Endothelial cell (in vitro differentiated cells): ENCODE data around the gene ATPAF2. TPM values are rescaled to one million over a fixed set of nuclear protein-coding genes. Genes with fewer than 3 reads are reported as not detected.

ENCODE experiments used
- DNase-seq: peaks from one replicate; pipeline ENCODE4 v3.0.0; 2021; ENCODE audit warnings: low spot score
- H3K27ac Mint-ChIP-seq: one replicate; pipeline ENCODE4 v1.8.0; 2021; ENCODE audit warnings: mixed read lengths, inconsistent platforms; ENCODE audit not compliant: unreplicated experiment
- H3K27me3 Mint-ChIP-seq: one replicate; pipeline ENCODE4 v1.8.0; 2021; ENCODE audit warnings: mild to moderate bottlenecking, moderate library complexity, mixed read lengths, inconsistent platforms; ENCODE audit not compliant: unreplicated experiment
- H3K36me3 Mint-ChIP-seq: one replicate; pipeline ENCODE4 v1.8.0; 2021; ENCODE audit warnings: mild to moderate bottlenecking, low read depth, mixed read lengths, inconsistent platforms; ENCODE audit not compliant: unreplicated experiment
- H3K4me1 Mint-ChIP-seq: one replicate; pipeline ENCODE4 v1.8.0; 2021; ENCODE audit warnings: mild to moderate bottlenecking, mixed read lengths, inconsistent platforms; ENCODE audit not compliant: unreplicated experiment
- H3K4me3 Mint-ChIP-seq: one replicate; pipeline ENCODE4 v1.8.0; 2021; ENCODE audit warnings: mild to moderate bottlenecking, mixed read lengths, inconsistent platforms; ENCODE audit not compliant: unreplicated experiment
- H3K9me3 Mint-ChIP-seq: one replicate; pipeline ENCODE4 v1.8.0; 2021; ENCODE audit warnings: mixed read lengths, inconsistent platforms; ENCODE audit not compliant: unreplicated experiment
- total RNA-seq: library from RNA; stranded (reverse); fragmentation: NEBNext Ultra II Directional; extraction: Animal tissue kit (Norgen Biotek cat#: 25700); gene quantifications from one replicate; pipeline ENCODE4 v1.2.1, GENCODE V29; 2021; ENCODE audit not compliant: unreplicated experiment
- TF ChIP-seq, protein P1 (sequence below): fragments of 200-600 bp; sonication (generic); IDR thresholded peaks from one replicate; pipeline ENCODE4 v1.5.0; 2021; ENCODE audit warnings: antibody characterized with exemption; ENCODE audit not compliant: unreplicated experiment

The ATPAF2 gene
- total RNA-seq, 1 donor from 2014 or later = 24.7 TPM

DNA sequence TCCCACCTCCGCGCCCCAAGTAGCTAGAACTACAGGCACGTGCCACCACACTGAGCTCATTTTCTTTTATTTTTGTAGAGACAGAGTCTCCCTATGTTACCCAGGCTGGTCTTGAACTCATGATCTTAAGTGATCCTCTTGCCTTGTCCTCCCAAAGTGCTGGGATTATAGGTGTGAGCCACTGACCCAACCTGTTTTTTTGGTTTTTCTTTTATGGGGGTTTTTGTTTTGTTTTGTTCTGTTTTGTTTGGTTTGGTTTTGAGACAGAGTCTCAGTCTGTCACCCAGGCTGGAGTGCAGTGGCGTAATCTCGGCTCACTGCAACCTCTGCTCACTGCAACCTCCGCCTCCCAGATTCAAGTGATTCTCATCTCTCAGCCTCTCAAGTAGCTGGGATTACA is 16.6 kb upstream of the ATPAF2 start:
- H3K27ac Mint-ChIP-seq = no peak overlapping the region
- H3K9me3 Mint-ChIP-seq = no peaks in the 10 kb centered on the region
- H3K4me1 Mint-ChIP-seq = peaks cover 5% of the 10 kb centered on the region
- TF ChIP-seq, protein P1, sequence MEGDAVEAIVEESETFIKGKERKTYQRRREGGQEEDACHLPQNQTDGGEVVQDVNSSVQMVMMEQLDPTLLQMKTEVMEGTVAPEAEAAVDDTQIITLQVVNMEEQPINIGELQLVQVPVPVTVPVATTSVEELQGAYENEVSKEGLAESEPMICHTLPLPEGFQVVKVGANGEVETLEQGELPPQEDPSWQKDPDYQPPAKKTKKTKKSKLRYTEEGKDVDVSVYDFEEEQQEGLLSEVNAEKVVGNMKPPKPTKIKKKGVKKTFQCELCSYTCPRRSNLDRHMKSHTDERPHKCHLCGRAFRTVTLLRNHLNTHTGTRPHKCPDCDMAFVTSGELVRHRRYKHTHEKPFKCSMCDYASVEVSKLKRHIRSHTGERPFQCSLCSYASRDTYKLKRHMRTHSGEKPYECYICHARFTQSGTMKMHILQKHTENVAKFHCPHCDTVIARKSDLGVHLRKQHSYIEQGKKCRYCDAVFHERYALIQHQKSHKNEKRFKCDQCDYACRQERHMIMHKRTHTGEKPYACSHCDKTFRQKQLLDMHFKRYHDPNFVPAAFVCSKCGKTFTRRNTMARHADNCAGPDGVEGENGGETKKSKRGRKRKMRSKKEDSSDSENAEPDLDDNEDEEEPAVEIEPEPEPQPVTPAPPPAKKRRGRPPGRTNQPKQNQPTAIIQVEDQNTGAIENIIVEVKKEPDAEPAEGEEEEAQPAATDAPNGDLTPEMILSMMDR = no peak
- H3K27me3 Mint-ChIP-seq = no peaks in the 10 kb centered on the region
- H3K36me3 Mint-ChIP-seq = peaks cover 19% of the 10 kb centered on the region
- no peak overlapping the region for H3K4me3 Mint-ChIP-seq
- no peak for DNase-seq

DNA sequence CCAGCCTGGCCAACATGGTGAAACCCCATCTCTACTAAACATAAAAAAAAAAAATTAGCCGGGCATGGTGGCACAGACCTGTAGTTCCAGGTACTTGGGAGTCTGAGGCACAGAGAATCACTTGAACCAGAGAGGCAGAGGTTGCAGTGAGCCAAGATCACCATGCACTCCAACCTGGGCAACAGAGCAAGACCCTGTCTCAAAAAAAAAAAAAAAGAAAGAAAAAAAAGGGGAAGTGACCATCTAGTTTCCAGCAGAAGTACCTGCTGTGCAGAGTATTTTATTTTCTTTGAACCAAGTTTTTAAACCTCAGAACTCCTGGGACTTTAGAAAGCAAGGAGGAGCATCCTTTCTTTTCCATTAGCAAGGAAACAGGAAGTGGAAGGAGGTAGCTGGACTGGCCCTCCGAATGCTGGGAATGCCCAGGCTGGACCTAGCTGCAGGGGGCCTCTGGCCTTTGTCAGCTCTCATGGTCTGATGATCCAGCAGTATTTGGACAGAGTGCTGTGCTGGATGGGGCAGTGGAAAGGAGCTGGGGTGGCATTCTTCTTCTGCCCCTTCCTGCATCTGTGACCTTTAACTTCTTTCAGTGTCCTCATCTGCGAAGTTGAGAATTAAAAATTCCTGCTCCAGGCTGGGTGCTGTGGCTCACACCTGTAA is 6.9 kb upstream of the ATPAF2 start:
- Mint-ChIP-seq H3K27ac (no peak overlapping the region), H3K4me1 (peaks cover 8% of the 10 kb centered on the region), H3K36me3 (peaks cover 10% of the 10 kb centered on the region), H3K4me3 (no peak overlapping the region), H3K9me3 (no peaks in the 10 kb centered on the region), H3K27me3 (no peaks in the 10 kb centered on the region)
- TF ChIP-seq, protein P1 = no peak
- DNase-seq = no peak

DNA sequence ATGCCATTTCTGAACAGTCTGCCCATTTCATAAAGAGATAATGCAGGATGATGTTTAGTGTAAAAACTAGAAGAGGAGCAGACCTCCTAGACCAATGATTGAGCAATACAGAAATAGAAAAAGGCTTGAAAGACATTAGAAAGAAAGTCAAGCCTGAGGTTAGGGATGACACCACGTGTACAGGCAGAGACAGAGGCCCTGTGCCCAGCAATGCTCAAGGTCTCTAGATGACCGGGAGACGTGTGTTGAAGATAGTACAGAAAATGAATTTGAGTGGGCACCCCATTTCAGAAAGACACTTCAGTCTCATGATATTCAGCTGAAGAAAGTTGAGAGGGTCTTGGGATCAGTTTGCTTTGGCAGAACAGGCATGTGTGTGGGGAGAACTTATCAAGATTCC is 5.6 kb upstream of the ATPAF2 start:
- H3K4me1 Mint-ChIP-seq = peaks cover 17% of the 10 kb centered on the region
- no peaks in the 10 kb centered on the region for H3K9me3 Mint-ChIP-seq
- TF ChIP-seq, protein P1 = no peak
- H3K4me3 Mint-ChIP-seq = no peak overlapping the region
- peaks cover 6% of the 10 kb centered on the region for H3K27me3 Mint-ChIP-seq
- H3K36me3 Mint-ChIP-seq = peaks cover 14% of the 10 kb centered on the region
- no peak for DNase-seq
- no peak overlapping the region for H3K27ac Mint-ChIP-seq

DNA sequence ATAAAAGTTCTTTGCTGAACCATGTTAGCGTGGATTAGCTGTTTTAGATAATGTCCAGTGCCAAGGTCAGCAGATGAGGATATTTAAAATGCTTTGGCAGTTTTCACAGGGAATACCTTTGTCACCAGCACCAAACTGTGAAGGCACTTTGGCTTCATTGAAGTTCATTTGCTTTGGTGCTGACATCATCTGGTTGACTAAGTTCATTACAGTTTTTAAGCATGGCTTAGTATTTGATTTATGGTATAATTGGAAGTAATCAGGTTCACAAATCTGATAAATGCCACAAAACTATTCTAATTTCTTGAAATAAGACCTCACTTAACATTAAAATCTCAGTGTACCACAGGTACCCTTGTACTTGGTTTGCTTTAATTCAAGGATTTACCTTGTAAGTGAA is 4.5 kb upstream of the ATPAF2 start:
- peaks cover 6% of the 10 kb centered on the region for H3K27me3 Mint-ChIP-seq
- no peak overlapping the region for H3K4me3 Mint-ChIP-seq
- H3K9me3 Mint-ChIP-seq = no peaks in the 10 kb centered on the region
- H3K27ac Mint-ChIP-seq = no peak overlapping the region
- H3K4me1 Mint-ChIP-seq = peaks cover 20% of the 10 kb centered on the region
- DNase-seq = no peak
- TF ChIP-seq, protein P1 = no peak
- peaks cover 10% of the 10 kb centered on the region for H3K36me3 Mint-ChIP-seq

DNA sequence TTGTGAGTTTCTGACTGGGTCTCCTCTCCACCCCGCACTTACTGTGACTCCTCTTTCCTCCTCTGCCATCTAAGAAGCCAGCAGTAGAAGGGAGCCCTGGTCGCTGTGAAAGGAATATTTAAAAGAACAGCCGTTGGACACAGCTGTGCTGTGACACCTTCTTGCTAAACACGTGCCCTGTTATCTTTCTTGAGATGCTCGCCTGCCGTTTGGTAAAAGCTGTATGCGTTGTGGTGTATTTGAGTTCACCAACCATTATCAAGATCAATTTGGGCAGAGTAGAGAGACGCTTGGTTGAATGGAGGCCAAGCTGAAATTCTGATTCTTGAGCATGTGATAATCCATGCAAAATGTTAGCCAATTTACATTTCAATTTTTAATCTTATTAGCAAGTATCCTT is 4.0 kb upstream of the ATPAF2 start:
- Mint-ChIP-seq H3K27me3 (peaks cover 6% of the 10 kb centered on the region), H3K4me3 (no peak overlapping the region), H3K27ac (no peak overlapping the region), H3K4me1 (peaks cover 23% of the 10 kb centered on the region), H3K36me3 (peaks cover 10% of the 10 kb centered on the region), H3K9me3 (no peaks in the 10 kb centered on the region)
- TF ChIP-seq, protein P1 = no peak
- no peak for DNase-seq
